GM19035 (cell line): ENCODE measurements around the gene THRA.

Source experiments
- ATAC-seq: cut with Tn5 transposase; IDR thresholded peaks from one replicate; pipeline ENCODE4 v1.9.1; 2021; ENCODE audit not compliant: unreplicated experiment

THRA gene

DNA sequence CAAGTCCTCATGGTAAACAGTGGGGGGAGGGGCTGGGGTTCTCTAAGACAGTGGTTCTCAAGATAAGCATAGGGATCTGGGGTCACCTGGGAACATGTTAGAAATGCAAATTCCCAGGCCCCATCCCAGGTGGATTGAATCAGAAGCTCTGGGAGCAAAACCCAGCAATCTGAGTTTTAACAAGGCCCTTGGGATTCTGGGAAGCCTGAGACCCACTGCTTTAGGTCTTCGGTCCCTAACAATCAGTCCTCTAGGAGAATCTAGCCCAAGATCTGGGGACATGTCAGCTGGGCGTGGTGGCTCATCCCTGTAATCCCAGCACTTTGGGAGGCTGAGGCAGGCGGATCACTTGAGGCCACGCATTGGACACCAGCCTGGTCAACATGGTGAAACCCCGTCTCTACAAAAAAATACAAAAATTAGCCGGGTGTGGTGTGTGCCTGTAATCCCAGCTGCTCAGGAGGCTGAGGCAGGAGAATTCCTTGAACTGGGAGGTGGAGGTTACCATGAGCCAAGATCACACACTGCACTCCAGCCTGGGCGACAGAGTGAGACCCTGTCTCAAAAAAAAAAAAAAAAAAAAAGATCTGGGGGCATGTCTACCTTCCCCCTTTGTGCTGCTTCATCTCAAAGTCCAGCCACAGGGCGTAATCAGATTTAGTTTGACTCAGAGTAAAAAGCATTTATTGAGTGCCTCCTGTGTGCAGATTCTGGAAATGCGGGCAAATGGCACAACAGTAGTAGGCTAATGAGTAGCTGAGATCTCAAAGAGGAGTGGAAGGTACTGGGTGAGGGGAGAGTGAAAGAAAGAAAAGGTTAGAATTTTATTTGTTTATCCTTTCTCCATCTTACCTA lies 46.4 kb downstream of the THRA start:
- ATAC-seq, result no peak

DNA sequence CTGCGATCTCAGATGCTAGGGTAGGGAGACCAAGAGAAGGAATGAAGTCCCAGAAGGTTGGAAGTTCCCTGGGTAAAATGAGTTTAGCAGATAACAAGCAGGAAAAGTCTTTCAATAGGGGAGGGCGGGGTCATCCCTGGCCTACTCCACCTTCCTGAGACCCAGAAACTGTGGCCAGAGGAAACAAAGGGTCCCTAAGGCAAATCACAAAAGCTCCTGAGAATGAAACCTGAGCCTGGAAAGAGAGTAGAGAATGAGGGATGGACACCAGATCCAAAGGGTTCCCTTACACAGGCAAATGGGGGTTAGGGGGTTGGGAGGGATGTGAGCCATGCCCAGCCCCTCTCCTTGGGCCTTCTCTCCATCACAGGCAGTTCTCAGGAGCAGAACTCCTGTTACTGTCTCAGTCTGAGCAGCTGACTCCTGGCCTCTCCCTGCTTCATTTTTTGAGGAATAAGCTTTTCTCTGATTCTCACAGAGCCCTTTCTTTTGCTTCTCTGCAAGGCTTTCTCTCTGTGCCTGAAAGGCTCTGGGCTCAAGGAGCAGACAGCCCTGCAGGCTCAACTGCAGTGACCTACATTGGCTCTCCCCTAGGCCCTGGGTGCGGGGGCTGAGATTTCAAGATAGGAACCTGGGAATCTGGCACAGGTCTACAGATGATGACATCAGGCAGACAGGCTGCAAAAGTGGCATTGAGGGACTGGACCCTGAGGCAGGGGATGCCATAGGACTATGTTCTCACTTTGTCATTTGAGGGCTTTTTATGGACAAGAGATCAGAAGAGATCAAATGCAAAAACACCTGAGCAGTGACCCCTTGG lies 47.5 kb downstream of the THRA start:
- no peak for ATAC-seq

DNA sequence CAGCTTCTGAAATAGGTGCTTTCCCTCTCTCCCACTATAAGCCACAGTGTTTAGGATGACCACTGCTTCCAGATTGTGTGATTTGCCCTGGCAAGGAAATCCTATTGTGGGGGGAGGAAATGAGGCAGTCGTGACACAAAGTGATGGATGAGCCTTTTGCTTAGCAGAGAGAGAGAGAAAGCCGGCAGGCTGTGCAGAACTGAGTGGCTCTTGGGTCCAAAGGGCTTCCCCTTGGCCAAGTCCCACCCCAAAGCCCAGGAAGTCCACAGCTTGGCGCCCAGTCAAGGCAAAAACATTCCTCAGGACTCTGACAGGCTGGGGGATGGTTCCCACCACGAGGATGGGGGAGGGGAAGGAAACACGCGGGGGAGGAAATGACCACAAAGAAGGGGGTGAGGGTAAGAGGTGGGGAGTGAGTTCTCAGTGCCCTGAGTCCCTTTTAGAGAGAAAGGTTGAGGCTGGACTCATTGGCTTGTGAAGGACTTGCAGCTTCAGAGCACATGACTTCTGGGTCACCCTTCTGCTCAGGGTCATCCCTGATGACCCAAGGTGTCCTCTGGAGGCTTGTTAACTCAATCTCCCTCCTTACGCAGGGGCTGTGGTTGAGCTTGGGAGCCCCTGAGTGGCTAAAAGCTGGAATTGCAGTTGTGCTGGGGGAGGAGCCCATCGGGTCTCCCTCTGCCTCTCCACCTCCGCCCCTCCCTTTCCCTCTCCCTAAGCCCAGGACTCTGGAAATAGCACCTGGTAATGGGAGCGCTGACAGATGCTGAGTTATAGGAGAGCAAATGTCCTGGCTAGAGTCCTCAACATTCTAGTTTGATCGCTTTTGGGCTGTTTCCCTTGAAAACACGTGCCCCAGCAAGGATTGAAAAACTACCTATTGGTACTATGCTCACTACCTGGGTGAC lies 48.7 kb downstream of the THRA start:
- no peak for ATAC-seq

DNA sequence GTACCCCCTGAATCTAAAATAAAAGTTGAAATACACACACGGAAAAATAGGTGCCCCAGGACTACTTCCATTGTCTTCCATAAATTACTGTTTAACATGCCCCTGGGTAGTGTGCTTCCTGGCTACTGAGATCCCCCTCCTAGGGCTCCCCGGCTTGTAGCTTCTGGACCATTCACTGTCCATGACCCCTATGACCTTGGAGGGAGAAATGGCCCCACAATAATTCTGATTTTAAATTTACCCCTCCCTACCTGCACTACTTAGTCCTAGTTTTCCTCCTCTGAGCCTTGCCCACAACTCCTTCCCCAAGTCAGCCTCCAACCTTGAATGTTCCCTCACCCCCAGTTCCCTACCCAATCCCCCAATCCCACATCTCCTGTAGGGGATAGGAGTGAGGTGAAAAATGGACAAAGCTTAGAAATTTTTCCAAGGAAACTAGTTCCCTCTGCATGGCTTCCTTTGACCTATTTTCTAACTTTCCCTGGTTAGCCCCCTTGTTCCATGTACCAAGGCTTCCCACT lies 49.5 kb downstream of the THRA start:
- ATAC-seq, result no peak

DNA sequence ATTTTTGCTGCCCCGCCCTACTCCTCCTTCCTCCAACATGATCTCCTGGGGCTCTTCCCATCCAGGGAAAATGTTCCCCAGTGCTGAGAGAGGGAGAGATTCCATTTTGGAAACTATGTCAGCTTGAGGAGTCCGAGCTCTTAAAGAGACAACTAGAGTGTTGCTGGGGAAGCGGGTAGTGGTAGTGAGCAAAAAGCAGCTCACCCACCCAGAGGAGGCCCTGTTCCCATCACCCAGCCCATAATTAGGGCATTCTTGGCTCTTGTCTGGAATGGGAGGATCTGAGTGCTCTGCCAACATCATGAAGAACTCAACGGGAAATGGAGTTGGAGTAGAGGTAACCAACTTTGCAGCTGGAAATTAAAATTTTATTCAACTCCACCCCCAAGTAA lies 49.9 kb downstream of the THRA start:
- no peak for ATAC-seq

DNA sequence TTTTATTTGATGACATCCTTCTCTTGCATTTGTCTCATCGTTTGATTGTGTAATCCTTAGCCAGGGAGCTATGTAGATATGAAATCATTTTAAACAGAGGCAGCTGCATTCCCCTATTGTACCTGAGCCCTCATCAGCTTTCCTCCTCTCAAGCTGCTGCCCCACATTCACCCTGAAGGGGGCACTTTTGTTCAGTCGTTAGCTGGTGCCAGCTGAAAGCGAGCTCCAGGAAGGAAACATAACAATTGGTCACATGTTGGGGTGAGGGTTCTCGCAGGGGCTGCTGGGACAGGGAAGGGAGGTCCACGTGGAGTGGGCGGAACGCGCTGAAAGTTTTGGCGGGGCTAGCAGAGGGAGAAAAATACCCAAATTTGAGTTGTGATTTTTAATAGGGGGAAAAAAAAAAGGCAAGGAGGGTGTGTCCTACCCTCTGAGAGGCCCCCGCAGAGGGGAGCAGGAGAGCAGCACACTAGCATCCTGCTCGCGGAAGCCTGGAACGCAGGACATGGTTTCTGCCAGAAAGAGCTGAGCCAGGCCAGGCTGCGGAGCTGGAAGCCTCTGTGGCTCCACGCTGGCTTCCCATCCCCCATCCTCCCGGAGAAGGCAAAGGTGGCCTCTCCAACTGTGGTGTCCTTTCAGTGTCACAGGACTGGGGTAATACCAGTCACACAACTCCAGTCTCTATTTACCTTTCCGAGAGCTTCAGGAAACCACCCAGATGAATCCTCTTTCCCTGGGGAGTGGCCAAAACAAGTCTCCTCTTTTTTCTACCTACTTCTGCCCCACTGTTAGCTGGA lies 50.5 kb downstream of the THRA start:
- peak; percentile 87 for ATAC-seq

DNA sequence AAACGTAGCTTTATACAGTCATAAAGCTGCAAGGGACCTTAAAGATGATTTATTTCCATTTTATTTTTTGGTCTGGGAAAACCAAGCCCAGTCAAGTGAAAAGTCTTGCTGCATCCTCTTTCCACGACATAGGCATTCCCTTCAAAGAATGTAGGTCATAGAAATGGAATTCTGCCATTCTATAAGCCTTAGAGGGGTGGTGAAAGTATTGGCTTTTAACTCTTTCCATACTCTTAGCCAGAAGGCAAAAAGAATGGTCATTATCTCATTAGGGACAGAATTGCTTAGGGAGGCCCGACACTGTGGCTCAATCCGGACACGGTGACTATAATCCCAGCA lies 51.1 kb downstream of the THRA start:
- no peak for ATAC-seq

DNA sequence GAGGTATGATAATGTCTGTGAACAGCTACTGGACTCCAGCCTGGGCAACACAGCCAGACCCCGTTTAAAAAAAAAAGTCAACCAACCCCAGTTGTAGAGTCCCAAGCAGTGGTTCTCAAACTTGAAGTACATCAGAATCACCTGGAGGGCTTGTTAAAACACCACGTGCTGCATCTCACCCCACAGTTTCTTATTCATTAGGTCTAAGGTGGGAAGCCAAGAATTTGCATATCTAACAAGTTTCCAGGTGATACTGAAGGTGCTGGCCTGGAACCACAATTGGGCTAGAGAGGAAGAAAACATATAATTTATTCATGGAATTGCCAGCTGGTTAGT lies 52.3 kb downstream of the THRA start:
- ATAC-seq, result no peak

DNA sequence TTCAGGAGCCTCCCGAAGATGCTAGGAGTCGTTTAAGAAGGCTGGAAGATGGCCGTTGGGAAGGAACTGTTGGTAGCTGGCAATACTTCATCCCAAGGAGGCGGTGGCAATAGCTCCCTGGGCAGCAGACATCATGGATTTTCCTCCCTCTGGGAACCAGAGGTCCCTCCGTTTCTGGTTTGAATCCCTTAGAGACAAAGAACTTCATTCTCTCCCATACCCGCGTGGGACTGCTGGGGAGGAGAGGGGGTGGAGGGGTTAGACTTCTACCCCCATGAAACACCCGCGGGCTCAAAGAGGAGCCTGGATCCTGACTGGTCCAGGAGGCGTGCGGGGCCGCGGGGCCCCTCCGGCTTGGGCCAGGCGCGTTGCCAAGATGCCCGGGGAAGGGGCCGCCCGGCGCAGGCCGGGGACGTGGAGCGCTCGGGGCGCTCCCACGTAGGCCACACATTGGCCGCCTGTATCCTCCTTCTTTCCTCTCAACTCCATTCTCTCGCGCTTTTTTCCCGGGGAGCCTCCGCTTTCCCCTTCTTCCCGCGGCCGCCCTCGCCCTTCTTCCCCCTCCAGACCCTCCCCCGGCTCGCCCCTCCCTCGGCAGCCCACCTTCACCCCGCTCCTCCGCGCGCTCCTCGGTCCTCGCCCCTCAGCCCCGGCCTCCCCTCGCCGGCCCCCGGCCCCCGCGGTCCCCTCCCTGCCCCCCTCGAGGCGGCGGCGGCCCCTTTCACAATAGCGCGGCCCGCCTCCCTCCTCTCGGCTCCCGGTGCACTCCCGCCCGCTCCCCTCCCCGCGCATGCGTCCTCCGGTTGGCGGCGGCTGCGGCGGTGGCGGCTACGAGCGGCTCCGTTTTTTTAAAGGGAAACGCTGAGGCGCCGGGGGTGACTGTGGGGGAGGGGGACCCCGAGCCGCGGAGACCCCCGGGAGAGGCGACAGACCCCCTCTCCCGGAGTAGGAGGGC lies 58.7 kb downstream of the THRA start, which contains the start of gene MSL1:
TSS of gene MSL1 (plus strand) at position 791 of the 955 bp plus-strand sequence. CDS start 642 bp downstream, outside the sequence.
- ATAC-seq, result peak; percentile 57

DNA sequence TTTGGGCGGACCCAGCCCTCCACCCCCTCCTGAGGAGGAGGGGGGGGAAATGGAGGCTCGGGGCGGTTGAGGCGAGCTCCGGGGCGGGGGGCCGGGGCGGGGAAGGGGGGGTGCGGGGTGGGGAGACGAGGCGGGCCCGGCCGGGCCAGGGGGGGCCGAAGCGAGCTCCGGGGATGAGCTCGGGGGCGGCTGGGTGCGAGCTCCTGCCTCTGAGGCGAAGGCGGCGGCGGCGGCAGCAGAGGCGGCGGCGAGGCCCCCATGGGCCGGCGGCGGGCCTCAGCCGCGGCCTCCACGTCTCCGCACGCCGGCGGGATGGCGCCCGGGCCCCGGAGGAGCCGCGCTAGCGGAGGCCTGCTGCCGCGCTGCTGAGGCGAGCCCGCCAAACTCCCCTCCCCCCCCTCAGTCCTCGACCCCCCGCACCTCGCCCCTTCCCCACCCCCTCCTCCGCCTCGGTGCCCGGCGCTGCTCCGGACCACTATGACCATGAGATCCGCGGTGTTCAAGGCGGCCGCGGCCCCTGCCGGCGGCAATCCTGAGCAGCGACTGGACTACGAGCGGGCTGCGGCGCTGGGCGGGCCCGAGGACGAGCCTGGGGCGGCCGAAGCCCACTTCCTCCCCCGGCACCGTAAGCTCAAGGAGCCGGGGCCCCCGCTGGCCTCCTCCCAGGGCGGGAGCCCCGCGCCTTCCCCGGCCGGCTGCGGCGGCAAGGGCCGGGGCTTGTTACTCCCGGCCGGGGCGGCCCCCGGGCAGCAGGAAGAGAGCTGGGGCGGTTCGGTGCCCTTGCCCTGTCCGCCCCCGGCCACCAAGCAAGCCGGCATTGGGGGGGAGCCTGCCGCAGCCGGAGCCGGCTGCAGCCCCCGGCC lies 59.6 kb downstream of the THRA start:
- peak; percentile 52 for ATAC-seq

DNA sequence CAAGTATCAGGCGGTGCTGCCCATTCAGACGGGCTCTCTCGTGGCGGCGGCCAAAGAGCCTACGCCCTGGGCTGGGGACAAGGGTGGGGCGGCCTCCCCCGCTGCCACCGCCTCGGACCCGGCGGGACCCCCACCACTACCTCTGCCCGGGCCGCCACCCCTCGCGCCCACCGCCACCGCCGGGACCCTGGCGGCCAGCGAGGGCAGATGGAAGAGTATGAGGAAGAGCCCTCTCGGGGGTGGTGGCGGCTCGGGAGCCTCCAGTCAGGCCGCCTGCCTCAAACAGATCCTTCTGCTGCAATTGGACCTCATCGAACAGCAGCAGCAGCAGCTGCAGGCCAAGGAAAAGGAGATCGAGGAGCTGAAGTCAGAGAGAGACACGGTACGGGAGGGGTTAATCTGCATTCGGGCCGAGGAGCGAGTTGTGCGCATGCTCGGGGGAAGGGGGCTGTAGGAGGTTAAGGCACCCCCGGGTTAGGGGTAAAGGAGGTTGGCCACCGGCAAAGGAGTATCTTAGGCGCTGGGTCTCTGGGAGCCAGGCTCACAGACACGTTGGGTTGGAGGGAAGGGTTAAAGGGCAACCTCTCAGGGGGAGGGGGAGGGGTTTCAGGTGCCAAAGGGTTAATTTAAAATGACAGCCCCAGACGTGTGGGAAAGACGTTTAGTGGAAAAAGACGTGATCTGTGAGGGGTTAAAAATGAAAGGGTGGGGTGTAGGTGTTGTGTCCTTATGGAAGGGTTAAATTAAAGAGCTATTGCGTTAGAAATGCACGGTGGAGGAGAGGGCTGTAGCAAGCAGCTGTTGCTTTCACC lies 60.4 kb downstream of the THRA start:
- peak; percentile 16 for ATAC-seq

DNA sequence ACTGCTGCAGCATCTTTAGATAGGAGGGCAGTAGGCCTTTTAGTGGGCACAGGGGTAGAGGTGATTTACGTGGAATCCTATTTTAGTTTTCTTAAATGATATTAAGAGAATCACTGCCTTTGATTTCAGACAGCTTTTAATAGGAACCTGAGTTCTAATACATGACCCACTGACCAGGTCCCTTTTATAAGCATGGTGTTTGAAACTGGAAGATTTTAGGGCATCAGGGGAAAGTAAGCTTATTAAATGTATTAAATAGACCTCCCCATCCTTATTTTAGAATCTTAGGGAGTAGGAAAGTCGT lies 61.0 kb downstream of the THRA start:
- no peak for ATAC-seq

DNA sequence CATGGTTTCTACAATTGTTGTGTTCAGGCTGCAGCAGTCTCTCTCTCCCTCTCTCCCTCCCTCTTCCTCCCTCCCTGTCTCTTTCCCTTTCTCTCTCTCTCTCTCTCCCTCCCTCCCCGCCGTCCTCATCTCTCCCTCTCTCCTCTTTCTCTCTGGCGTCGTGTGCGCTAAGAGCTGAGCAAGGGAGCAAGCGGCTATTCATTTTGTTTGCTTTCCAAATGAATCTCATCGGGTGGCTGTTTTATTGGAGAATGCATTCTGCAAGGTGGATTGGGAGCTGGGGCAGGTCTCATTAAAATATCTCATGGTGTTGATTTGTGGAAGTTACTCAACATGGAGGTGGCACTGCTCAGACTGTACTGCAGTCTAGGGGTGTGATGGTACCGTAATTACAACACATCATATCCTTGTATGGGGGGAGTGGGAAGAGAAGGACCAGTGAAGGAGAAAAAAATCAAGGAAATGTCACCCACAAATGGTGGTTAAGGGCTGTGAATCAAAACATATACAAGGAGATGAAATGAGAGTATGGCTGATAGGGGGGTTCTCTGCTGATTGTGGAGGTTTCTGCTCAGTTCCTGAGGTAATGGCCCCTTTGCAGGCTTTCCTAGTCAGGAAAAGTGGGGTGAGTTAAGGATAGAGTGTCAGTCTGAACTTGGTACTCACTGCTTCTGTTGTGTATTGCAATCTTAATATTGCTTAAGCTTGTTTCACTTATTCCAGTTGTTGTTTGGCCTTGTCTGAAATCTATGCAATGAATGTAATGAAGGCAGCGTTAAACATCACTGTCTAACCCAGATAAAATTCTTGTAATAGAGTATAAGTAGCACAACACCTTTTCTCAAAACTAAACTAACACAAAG lies 61.7 kb downstream of the THRA start:
- ATAC-seq, result no peak

DNA sequence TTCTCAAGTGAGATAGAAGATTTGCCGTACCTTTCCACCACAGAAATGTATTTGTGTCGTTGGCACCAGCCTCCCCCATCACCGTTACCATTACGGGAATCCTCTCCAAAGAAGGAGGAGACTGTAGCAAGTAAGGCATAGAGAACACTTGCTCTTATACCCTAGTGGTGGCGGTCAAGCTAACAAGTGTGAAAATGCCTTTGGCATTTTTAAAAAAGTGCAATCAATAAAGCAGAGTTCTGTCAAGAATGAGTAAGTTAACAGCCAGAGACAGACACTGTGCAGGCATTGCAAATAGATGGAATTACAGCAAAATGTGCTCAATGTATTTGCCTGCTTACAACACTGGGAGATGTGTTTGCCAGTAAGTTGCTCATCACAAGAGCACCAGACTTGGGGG lies 66.7 kb downstream of the THRA start:
- no peak for ATAC-seq

DNA sequence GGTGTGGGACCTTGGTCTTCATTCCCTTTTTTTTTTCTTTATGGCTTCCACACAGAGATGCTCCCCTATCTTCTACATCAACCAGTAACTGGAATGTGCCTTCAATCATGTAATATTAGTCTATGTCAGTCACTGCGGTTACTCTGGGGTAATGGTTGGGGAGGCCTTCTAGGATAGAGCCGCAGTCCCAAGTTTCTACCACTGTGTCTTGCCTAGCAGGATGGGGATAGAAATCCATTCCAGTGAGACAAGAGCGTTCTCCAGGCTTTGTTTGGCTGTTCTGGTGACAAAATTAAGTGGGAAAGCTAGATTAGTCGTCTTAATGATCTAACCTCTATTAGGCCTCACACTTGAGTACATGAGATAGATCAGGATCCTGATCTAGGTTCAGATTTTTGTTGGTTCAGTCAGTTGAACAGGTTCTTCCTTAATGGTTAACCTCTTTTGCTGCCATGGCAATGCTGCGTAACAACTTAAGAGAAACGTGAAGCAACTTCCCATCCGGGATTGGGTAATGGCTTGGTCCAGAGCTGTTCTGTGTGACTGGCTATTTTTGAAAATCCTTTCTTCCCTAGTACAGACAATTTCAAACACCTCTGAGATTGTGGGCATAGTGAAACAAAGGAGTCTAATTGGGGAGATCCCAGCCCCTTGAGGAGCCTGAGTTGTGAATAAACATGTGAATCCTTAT lies 67.7 kb downstream of the THRA start:
- ATAC-seq, result no peak

DNA sequence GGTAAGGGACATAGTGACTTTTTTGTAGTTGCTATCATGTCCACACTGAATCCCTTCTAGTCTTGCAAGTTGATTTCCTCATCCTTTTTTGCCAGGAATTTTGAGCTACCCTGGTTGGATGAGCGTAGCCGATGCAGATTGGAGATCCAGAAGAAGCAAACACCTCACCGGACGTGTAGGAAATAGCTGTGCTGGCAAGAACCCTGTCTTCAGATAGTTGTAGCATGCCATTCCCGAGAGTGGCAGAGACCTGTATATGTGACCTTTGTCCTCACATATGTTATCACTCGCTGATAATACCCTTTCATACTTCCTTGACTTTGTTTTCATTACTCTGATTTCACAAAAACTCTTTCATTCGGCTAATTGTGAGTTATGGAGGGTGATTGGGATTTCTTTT lies 71.4 kb downstream of the THRA start:
- ATAC-seq, result no peak
